Tibial nerve (tissue), 4 donors: ENCODE results near the gene CNRIP1. TPM values are rescaled to one million over a fixed set of nuclear protein-coding genes. Genes with fewer than 3 reads are reported as not detected.

ENCODE experiments used
- DNase-seq, 2 donors: peaks; one replicate each; pipeline ENCODE4 v3.0.0-alpha.2; 2019; ENCODE audit warnings: low spot score in 2 of 2
- H3K27ac ChIP-seq, 4 donors: fragments of 200-600 bp; sonication (generic) in 3 of 4; one replicate each; pipeline ENCODE4 v1.5.1; 2017 to 2019; ENCODE audit warnings: mild to moderate bottlenecking in 1 of 4
- H3K27me3 ChIP-seq, 2 donors: fragments of 200-600 bp; sonication (generic) in 1 of 2; one replicate each; pipeline versions ENCODE4 v1.5.1 to v1.6.0; 2017 to 2019
- H3K36me3 ChIP-seq, 3 donors: fragments of 200-600 bp; sonication (generic); one replicate each; pipeline ENCODE4 v1.5.1; 2018 to 2019
- H3K4me1 ChIP-seq, 4 donors: fragments of 200-600 bp; sonication (generic) in 3 of 4; one replicate each; pipeline ENCODE4 v1.5.1; 2017 to 2019
- H3K4me3 ChIP-seq, 4 donors: fragments of 200-600 bp; sonication (generic) in 3 of 4; one replicate each; pipeline ENCODE4 v1.5.1; 2017 to 2019; ENCODE audit warnings: mild to moderate bottlenecking in 1 of 4, moderate library complexity in 1 of 4
- H3K9me3 ChIP-seq, 4 donors: fragments of 200-600 bp; sonication (generic) in 3 of 4; one replicate each; pipeline ENCODE4 v1.5.1; 2017 to 2019
- CTCF ChIP-seq, 5 experiments: fragments of 200-600 bp in 3 of 5; fragments of 450-650 bp in 2 of 5; sonication (generic) in 3 of 5; IDR thresholded peaks; one replicate each; pipeline ENCODE4 v1.5.1; 2016 to 2019; ENCODE audit warnings: antibody characterized with exemption in 5 of 5, mild to moderate bottlenecking in 3 of 5, moderate library complexity in 2 of 5
- EP300 ChIP-seq, 2 donors: sonication (generic); formaldehyde crosslinking; IDR thresholded peaks; one replicate each; pipeline ENCODE4 v1.6.1; 2017; ENCODE audit warnings: antibody characterized with exemption in 2 of 2, mild to moderate bottlenecking in 1 of 2
- POLR2A ChIP-seq, 2 donors: fragments of 450-650 bp; IDR thresholded peaks; one replicate each; pipeline ENCODE4 v1.6.1; 2017; ENCODE audit warnings: antibody characterized with exemption in 2 of 2, mild to moderate bottlenecking in 2 of 2, moderate library complexity in 2 of 2
- WGBS, 2 donors: methylation state at CpG; one replicate each; pipeline ENCODE4 v1.1.5; 2018; 5-methylcytosine and 5-hydroxymethylcytosine counted together
- total RNA-seq, 4 donors: library from RNA; depleted of rRNA; stranded (reverse); fragments of >200 nt; gene quantifications; one replicate each; pipeline ENCODE4 v1.1.0, GENCODE V29; 2016

Gene CNRIP1
- total RNA-seq, 4 donors from 2014 or later, result 38.2 to 45.9 (median 42.3) TPM

DNA sequence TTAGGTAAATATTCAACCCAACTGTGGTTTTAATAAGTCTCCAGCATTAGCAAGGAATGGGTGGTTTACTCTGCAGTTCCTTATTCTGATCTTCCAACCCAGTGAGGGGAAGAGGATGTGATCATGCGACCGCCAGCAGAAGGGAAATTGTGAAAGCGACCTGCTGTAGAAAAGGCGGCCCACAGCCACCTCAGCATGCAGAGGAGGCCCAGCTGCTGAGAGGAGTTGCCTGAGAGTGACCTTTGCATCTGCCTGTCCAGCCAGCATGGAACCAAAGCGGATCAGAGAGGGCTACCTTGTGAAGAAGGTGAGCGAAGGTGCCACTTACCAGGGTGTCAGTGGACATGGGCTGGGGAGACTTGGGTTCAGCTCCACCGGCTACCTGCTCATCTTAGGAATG lies 45.3 kb upstream of the CNRIP1 start, which contains the start of gene PLEK:
Gene PLEK (plus strand): TSS at position 196 of the 400 bp plus-strand sequence. CDS start 70 bp downstream, at position 266.
- WGBS, 2 donors, result 85 to 90% methylated on average over 6 to 7 of the region's 7 CpGs
- Histone ChIP-seq H3K4me1 (peaks cover 0 to 5% (median 0%) of the 10 kb centered on the region in 4 donors), H3K27ac (peak within 1 kb of the TSS in 2 of 4 donors; percentile 60 to 63), H3K36me3 (no peaks in the 10 kb centered on the region), H3K27me3 (no peaks in the 10 kb centered on the region), H3K9me3 (no peaks in the 10 kb centered on the region), H3K4me3 (peak within 1 kb of the TSS in 2 of 4 donors; percentile 22 to 42)
- DNase-seq, result peak; percentile 21 to 61
- TF ChIP-seq EP300 (IDR thresholded peaks at IDR 0.05) (peak in 1 of 2 donors; percentile 87), CTCF (IDR thresholded peaks at IDR 0.05) (no peak), POLR2A (IDR thresholded peaks at IDR 0.05) (peak; percentile 17 to 29)

GRCh38 chr2:68363721-68364120 lies 44.0 kb upstream of the CNRIP1 start:
- H3K27me3 ChIP-seq, result no peaks in the 10 kb centered on the region
- no peak overlapping the region for H3K27ac ChIP-seq
- 56 to 61% methylated on average over 4 of the region's 4 CpGs for whole genome bisulfite sequencing, 2 donors
- DNase-seq, result no peak
- H3K4me3 ChIP-seq, result no peak overlapping the region
- H3K9me3 ChIP-seq, result no peaks in the 10 kb centered on the region
- peaks cover 0 to 5% (median 0%) of the 10 kb centered on the region in 4 donors for H3K4me1 ChIP-seq
- TF ChIP-seq POLR2A (IDR thresholded peaks at IDR 0.05) (no peak), CTCF (IDR thresholded peaks at IDR 0.05) (no peak), EP300 (IDR thresholded peaks at IDR 0.05) (no peak)
- no peaks in the 10 kb centered on the region for H3K36me3 ChIP-seq

DNA sequence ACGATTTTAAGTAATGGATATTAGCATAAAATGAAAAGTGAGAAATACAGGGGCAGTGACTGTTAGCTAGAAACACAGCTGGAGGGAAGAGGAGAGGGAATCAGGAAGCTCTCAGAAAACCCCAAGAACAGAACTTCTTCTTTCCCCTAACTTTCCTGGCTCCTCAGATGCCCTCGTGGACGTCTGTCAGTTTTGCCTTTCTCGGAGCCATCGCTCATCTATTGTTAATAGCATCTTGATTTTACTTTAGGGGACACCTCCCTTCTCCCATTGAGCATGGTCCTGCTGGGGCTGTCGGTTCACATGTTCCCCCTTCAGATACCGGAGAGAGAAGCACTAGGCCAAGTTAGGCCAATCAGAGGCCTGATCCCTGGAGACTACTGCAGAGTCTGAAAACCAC lies 43.0 kb upstream of the CNRIP1 start:
- H3K4me3 ChIP-seq, result no peak overlapping the region
- H3K27me3 ChIP-seq, result no peaks in the 10 kb centered on the region
- DNase-seq, result no peak
- no peak for TF ChIP-seq EP300 (IDR thresholded peaks at IDR 0.05)
- no peak for TF ChIP-seq POLR2A (IDR thresholded peaks at IDR 0.05)
- TF ChIP-seq CTCF (IDR thresholded peaks at IDR 0.05), result no peak
- peaks cover 0 to 5% (median 0%) of the 10 kb centered on the region in 4 donors for H3K4me1 ChIP-seq
- 79 to 89% methylated on average over 7 of the region's 7 CpGs for WGBS, 2 donors
- H3K27ac ChIP-seq, result peak overlapping the region in 1 of 4 donors; percentile 14
- no peaks in the 10 kb centered on the region for H3K36me3 ChIP-seq
- no peaks in the 10 kb centered on the region for H3K9me3 ChIP-seq

DNA sequence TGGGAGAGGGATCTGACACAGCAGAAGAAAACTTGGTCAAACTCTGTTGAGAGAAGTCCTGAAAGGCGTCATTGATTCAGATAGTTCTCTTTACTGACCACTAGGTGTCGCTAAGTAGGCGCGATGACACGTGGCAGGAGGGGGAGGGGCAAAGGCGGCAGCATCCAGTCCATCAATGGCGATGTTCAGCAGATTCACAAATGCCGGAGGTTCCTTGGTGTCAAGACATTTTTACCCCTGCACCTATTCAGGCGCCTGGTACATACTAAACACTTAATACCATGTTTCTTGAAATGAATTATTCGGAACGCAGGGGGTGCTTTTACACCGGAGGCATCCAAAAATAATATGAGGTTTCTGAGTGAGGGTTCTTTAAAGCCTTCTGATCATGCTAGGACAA lies 42.3 kb upstream of the CNRIP1 start:
- Histone ChIP-seq H3K27ac (peak overlapping the region in 1 of 4 donors; percentile 14), H3K4me1 (peaks cover 0 to 5% (median 0%) of the 10 kb centered on the region in 4 donors), H3K36me3 (no peaks in the 10 kb centered on the region), H3K27me3 (no peaks in the 10 kb centered on the region), H3K4me3 (peak overlapping the region in 1 of 4 donors; percentile 26), H3K9me3 (no peaks in the 10 kb centered on the region)
- DNase-seq, result peak; percentile 62 to 71
- peak in 1 of 2 donors; percentile 18 for TF ChIP-seq EP300 (IDR thresholded peaks at IDR 0.05)
- peak; percentile 16 to 71 (median 56) for TF ChIP-seq CTCF (IDR thresholded peaks at IDR 0.05)
- no peak for TF ChIP-seq POLR2A (IDR thresholded peaks at IDR 0.05)
- WGBS, 2 donors, result 33 to 41% methylated on average over 12 of the region's 12 CpGs

GRCh38 chr2:68359889-68360288 lies 40.1 kb upstream of the CNRIP1 start:
- Histone ChIP-seq H3K27me3 (no peaks in the 10 kb centered on the region), H3K4me3 (no peak overlapping the region), H3K9me3 (no peaks in the 10 kb centered on the region), H3K27ac (no peak overlapping the region), H3K36me3 (no peaks in the 10 kb centered on the region), H3K4me1 (peaks cover 0 to 5% (median 0%) of the 10 kb centered on the region in 4 donors)
- TF ChIP-seq CTCF (IDR thresholded peaks at IDR 0.05) (no peak), POLR2A (IDR thresholded peaks at IDR 0.05) (no peak), EP300 (IDR thresholded peaks at IDR 0.05) (no peak)
- DNase-seq, result no peak
- 86% methylated on average over 3 of the region's 3 CpGs for WGBS, 2 donors
